HG03521 (cell line): ENCODE results near the gene DEK.
"Not testable (repeated sequence)": the region's sequence is repeated elsewhere in the genome, so short reads cannot be mapped to it uniquely, and the experiment has no call there.

Experiments
- ATAC-seq: cut with Tn5 transposase; IDR thresholded peaks from one replicate; pipeline ENCODE4 v1.9.1; 2021; ENCODE audit warnings: mild to moderate bottlenecking, moderate library complexity; ENCODE audit not compliant: unreplicated experiment

The DEK gene

GRCh38 chr6:18241208-18242038 is 22.9 kb downstream of the DEK start:
- ATAC-seq, result no peak

DNA sequence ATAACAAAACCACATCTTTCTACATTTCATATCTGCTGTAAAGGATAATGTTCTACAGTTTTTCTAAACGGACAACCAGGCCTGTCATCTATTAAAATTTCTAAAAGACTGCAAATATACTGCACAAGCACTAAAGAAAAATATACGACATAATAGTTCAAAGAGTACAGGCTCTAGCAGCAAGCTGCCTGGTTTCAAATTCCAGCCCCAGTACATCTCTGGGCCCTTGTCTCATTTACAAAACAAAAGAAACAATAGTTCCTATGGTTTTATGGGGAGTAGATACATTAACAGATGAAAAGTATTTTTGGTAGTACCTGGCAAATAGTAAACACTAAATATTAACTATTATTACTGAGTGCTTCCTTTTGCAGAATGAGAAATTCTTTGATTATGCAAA is 24.1 kb downstream of the DEK start:
- ATAC-seq, result no peak

DNA sequence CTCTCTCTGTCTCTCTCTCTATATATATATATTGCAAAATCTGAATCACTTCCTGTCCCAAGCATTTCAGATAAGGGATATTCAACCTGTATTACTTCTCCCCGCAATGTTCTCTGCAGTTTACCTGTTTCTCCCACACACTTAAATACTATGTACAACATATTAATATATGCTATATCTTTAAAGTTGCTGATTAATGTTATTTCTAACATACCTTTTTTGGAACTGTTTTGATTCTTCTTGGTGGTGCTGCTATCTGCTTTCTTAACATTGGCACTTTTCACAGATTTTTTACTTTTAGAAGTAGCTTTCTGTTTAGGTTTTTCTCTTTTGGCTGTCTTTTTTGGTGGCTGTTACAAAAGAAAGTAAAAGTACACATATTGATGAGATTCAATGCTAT is 27.2 kb downstream of the DEK start:
- no peak for ATAC-seq

DNA sequence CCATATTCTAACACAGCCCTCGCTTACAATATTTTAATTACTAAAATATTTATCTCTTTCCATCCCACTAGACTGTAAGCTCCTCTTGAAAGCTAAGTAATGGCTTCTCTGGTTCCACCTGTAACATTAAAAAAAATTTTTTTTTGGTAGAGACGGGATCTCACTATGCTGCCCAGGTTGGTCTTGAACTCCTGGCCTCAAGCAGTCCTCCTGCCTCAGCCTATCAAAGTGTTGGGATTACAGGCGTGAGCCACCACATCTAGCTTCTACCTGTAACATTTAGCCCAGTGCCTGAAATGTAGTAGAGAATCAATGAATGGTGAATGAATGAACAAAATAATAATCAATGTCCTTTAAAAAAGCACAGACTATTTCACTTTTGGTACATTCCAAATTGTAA is 28.8 kb downstream of the DEK start:
- no peak for ATAC-seq

DNA sequence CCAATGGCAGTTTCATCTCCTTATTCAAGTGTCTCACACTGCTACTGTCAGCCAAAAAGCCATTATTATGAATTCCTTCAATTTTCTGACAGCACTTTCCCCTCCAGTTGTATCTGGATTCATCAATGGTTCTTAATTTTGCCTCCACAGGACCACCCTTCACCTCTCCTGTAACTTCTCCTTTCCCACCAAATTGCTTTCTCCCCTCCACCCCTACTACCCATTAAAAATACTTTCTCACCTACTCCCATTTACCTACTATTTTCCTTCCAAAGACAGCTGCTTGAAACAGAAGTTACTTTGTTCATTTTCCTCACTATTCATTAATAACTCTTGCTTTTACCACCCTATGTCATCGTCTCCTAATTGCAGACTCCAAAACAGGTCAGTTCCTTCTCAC is 29.8 kb downstream of the DEK start:
- ATAC-seq, result no peak

DNA sequence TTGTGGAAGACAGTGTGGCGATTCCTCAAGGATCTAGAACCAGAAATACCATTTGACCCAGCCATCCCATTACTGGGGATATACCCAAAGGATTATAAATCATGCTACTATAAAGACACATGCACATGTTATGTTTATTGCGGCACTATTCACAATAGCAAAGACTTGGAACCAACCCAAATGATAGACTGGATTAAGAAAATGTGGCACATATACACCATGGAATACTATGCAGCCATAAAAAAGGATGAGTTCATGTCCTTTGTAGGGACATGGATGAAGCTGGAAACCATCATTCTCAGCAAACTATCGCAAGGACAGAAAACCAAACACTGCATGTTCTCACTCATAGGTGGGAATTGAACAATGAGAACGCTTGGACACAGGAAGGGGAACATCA is 30.6 kb downstream of the DEK start:
- ATAC-seq, result not testable (repeated sequence)

DNA sequence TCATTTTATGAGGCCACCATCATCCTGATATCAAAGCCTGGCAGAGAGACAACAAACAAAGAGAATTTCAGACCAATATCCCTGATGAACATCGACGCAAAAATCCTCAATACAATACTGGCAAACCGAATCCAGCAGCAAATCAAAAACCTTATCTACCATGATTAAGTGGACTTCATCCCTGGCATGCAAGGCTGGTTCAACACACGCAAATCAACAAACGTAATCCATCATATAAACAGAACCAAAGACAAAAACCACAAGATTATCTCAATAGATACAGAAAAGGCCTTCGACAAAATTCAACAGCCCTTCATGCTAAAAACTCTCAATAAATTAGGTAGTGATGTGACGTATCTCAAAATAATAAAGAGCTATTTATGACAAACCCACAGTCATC is 32.5 kb downstream of the DEK start:
- ATAC-seq, result not testable (repeated sequence)

DNA sequence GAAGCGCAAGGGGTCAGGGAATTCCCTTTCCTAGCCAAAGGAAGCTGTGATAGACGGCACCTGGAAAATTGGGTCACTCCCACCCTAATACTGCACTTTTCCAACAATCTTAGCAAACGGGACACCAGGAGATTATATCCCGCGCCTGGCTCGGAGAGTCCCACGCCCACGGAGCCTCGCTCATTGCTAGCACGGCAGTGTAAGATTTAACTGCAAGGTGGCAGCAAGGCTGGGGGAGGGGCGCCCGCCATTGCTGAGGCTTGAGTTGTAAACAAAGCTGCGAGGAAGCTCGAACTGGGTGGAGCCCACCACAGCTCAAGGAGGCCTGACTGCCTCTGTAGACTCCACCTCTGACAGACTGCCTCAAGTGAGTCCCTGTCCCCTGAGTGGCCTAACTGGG is 35.7 kb downstream of the DEK start:
- ATAC-seq, result not testable (repeated sequence)

DNA sequence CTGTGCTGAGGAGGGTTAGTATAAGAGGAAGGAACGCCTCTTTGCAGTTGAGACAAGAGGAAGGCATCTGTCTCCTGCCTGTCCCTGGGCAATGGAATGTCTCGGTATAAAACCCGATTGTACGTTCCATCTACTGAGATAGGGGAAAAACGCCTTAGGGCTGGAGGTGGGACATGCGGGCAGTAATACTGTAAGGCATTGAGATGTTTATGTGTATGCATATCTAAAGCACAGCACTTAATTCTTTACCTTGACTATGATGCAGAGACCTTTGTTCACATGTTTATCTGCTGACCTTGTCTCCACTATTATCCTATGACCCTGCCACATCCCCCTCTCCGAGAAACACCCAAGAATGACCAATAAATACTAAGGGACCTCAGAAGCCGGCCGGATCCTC is 37.2 kb downstream of the DEK start:
- not testable (repeated sequence) for ATAC-seq

GRCh38 chr6:18226451-18227105 is 37.8 kb downstream of the DEK start:
- ATAC-seq, result not testable (repeated sequence)

- no peak for ATAC-seq
These were observed 43.1 kb downstream of the DEK start for GRCh38 chr6:18221288-18221615.

DNA sequence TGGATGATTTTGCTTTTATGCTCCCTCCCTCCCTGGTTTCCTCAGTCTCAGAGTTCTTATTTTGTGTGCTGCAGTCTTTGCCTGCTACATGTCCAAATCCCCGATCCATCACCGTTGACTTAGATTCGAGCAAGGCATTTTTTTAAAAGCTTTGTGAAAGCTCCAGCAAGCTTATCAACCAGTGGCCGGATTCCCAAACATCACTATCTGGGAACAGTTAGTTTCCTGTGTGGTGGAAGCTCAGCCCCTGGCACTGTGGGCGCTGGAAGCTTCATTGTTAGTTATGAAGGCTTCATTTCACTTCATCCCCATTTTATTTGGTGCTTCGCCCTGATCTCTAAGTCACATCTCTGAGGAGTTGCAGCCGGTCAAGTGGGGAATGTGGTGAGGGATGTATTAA is 44.7 kb downstream of the DEK start:
- ATAC-seq, result no peak

GRCh38 chr6:18218233-18218632 is 46.1 kb downstream of the DEK start:
- no peak for ATAC-seq

- no peak for ATAC-seq
These were observed 47.9 kb downstream of the DEK start for GRCh38 chr6:18216411-18216810.

- ATAC-seq, result no peak
These were observed 48.9 kb downstream of the DEK start for GRCh38 chr6:18215436-18215835.

DNA sequence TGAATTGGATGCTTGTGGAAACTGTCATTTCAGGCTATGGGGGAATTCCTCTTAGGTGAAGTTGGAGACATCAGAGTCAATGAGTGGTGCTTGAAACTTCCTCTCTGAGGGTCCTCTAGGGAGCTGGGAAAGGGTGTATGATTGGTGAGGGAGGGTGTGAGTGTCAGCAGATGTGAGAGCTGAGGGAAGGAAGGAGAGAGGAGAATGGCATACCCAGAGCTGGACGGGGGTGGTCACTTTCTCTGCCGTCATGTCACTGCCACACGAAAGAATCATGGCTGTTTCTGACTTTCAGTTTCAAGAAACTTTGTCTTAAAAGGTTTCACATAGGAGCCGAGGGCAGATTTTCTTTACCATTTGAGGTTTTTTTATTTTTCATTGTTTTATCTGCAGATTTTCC is 50.3 kb downstream of the DEK start:
- ATAC-seq, result no peak

GRCh38 chr6:18213439-18213838 is 50.9 kb downstream of the DEK start:
- no peak for ATAC-seq

DNA sequence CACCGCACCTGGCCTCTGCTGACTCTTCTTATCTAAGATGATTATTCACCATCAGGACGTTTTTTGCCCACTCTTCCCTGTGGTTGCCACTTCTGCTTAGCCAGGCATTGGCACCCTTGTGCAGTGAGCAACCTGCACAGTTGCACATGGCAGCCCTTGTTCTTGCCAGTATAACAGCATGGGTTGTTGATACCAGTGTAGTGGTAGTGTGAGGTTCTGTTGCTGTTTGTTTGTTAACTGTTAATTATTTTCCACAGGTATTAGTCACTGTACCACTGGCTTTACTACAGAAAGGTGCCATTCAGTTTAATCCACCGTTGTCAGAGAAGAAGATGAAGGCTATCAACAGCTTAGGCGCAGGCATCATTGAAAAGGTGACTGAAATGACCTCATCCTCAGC is 52.1 kb downstream of the DEK start:
- no peak for ATAC-seq

DNA sequence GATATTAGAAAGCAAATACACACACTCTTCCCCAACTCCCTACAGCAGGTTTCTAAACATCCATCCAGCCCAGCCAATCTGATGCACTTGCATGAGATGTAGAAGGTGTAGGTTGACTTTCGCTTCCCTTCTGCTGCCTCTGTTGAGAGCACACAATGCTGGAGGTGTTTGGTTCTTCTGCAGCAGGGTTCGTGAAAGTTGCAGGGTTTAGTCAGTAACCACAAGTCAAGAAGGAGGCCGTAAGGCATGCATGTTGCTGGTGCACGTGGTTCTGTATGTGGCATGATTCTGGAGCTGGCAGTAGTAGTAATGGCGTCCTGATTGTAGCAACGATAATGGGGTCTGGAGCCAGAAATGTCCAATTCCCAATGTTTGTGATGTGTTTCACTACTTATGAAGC is 53.0 kb downstream of the DEK start:
- ATAC-seq, result peak; percentile 90

GRCh38 chr6:18210707-18211106 is 53.6 kb downstream of the DEK start:
- ATAC-seq, result no peak

- ATAC-seq, result no peak
These were observed 54.7 kb downstream of the DEK start for GRCh38 chr6:18209539-18210197.

DNA sequence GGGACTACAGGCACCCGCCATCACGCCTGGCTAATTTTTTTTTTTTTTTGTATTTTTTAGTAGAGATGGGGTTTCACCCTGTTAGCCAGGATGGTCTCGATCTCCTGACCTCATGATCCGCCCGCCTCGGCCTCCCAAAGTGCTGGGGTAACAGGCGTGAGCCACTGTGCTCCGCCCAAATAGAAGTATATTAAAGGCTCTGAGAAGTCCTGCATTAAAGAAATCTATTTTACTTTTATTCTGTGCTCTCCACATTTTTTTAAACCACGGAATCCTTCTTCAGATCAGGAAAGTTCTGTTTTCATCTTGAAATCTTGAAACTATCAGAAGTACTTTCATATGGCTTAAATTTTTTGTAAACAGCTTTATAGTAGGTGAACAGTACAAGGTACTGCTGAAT is 55.6 kb downstream of the DEK start:
- ATAC-seq, result not testable (repeated sequence)
